HepG2 (cell line): ENCODE results near the gene ACP5. TPM values are rescaled to one million over a fixed set of nuclear protein-coding genes. Genes with fewer than 3 reads are reported as not detected.

Source experiments
- ADNP ChIP-seq: sonication (generic); formaldehyde crosslinking; IDR thresholded peaks from 2 replicates; pipeline ENCODE4 v1.4.0; 2020; ENCODE audit warnings: missing genetic modification reagents
- AKAP8 ChIP-seq: sonication (generic); formaldehyde crosslinking; IDR thresholded peaks from 2 replicates; pipeline ENCODE4 v1.5.1; 2020; ENCODE audit warnings: mild to moderate bottlenecking, missing genetic modification reagents
- ARID2 ChIP-seq: sonication (generic); formaldehyde crosslinking; IDR thresholded peaks from 2 replicates; pipeline ENCODE4 v1.8.1; 2022; ENCODE audit warnings: mild to moderate bottlenecking, missing genetic modification reagents, borderline replicate concordance
- DR1 ChIP-seq: sonication (generic); formaldehyde crosslinking; IDR thresholded peaks from 2 replicates; pipeline ENCODE4 v1.8.0; 2021; ENCODE audit warnings: mild to moderate bottlenecking, missing genetic modification reagents, inconsistent platforms
- HNF4A ChIP-seq: sonication (generic); formaldehyde crosslinking; IDR thresholded peaks from 2 replicates; pipeline ENCODE4 v1.4.0; 2020; ENCODE audit warnings: missing genetic modification reagents
- JARID2 ChIP-seq: sonication (generic); formaldehyde crosslinking; IDR thresholded peaks from 2 replicates; pipeline ENCODE4 v1.8.1; 2023; ENCODE audit warnings: missing genetic modification reagents, inconsistent platforms; ENCODE audit not compliant: insufficient replicate concordance
- KDM2A ChIP-seq: sonication (generic); formaldehyde crosslinking; IDR thresholded peaks from 2 replicates; pipeline ENCODE4 v1.4.0; 2020; ENCODE audit warnings: low read depth, missing genetic modification reagents, borderline replicate concordance
- KDM4B ChIP-seq: sonication (generic); formaldehyde crosslinking; IDR thresholded peaks from 2 replicates; pipeline ENCODE4 v1.4.0; 2020; ENCODE audit warnings: missing genetic modification reagents
- MLLT10 ChIP-seq: sonication (generic); formaldehyde crosslinking; IDR thresholded peaks from 2 replicates; pipeline ENCODE4 v1.4.0; 2020; ENCODE audit warnings: missing genetic modification reagents
- MYC ChIP-seq: sonication (generic); formaldehyde crosslinking; IDR thresholded peaks from 2 replicates; pipeline ENCODE4 v1.9.0; 2021; ENCODE audit warnings: missing genetic modification reagents, borderline replicate concordance
- NKX3-1 ChIP-seq: sonication (generic); formaldehyde crosslinking; IDR thresholded peaks from 2 replicates; pipeline ENCODE4 v1.5.0; 2020; ENCODE audit warnings: missing genetic modification reagents
- PREB ChIP-seq: sonication (generic); formaldehyde crosslinking; IDR thresholded peaks from 2 replicates; pipeline ENCODE4 v1.4.0; 2020; ENCODE audit warnings: missing genetic modification reagents
- RFX1 ChIP-seq: fragments of 450-650 bp; IDR thresholded peaks from 2 replicates; pipeline ENCODE4 v1.6.1; 2017
- SCMH1 ChIP-seq: sonication (generic); formaldehyde crosslinking; IDR thresholded peaks from 2 replicates; pipeline ENCODE4 v1.9.0; 2021; ENCODE audit warnings: missing genetic modification reagents, mild to moderate bottlenecking, borderline replicate concordance
- SNAI1 ChIP-seq: sonication (generic); formaldehyde crosslinking; IDR thresholded peaks from 2 replicates; pipeline ENCODE4 v1.5.0; 2020; ENCODE audit warnings: mild to moderate bottlenecking, missing genetic modification reagents, borderline replicate concordance
- THYN1 ChIP-seq: sonication (generic); formaldehyde crosslinking; IDR thresholded peaks from 2 replicates; pipeline ENCODE4 v1.8.1; 2023; ENCODE audit warnings: low read depth, mild to moderate bottlenecking, moderate library complexity, missing genetic modification reagents, borderline replicate concordance
- ZBTB3 ChIP-seq: sonication (generic); formaldehyde crosslinking; IDR thresholded peaks from 2 replicates; pipeline ENCODE4 v1.4.0; 2020; ENCODE audit warnings: low read depth, mild to moderate bottlenecking, moderate library complexity, missing genetic modification reagents, borderline replicate concordance
- ZNF138 ChIP-seq: sonication (generic); formaldehyde crosslinking; IDR thresholded peaks from 2 replicates; pipeline ENCODE4 v1.5.0; 2020; ENCODE audit warnings: mild to moderate bottlenecking, low read depth, missing genetic modification reagents
- ZNF143 ChIP-seq: sonication (generic); formaldehyde crosslinking; IDR thresholded peaks from 2 replicates; pipeline ENCODE4 v1.4.0; 2020; ENCODE audit warnings: missing genetic modification reagents
- ZNF224 ChIP-seq: sonication (generic); formaldehyde crosslinking; IDR thresholded peaks from 2 replicates; pipeline ENCODE4 v1.5.0; 2020; ENCODE audit warnings: mild to moderate bottlenecking, missing genetic modification reagents
- ZNF484 ChIP-seq: sonication (generic); formaldehyde crosslinking; IDR thresholded peaks from 2 replicates; pipeline ENCODE4 v1.5.1; 2020; ENCODE audit warnings: mild to moderate bottlenecking, low read depth, missing genetic modification reagents, borderline replicate concordance
- ZNF501 ChIP-seq: sonication (generic); formaldehyde crosslinking; IDR thresholded peaks from 2 replicates; pipeline ENCODE4 v1.5.1; 2020; ENCODE audit warnings: mild to moderate bottlenecking, moderate library complexity, missing genetic modification reagents
- ZNF567 ChIP-seq: sonication (generic); formaldehyde crosslinking; IDR thresholded peaks from 2 replicates; pipeline ENCODE4 v1.8.1; 2023; ENCODE audit warnings: mild to moderate bottlenecking, missing genetic modification reagents, borderline replicate concordance
- ZNF75D ChIP-seq: sonication (generic); formaldehyde crosslinking; IDR thresholded peaks from 2 replicates; pipeline ENCODE4 v1.8.1; 2023; ENCODE audit warnings: missing genetic modification reagents, mild to moderate bottlenecking, borderline replicate concordance
- ZNF772 ChIP-seq: sonication (generic); formaldehyde crosslinking; IDR thresholded peaks from 2 replicates; pipeline ENCODE4 v1.5.0; 2020; ENCODE audit warnings: mild to moderate bottlenecking, missing genetic modification reagents
- polyA plus RNA-seq, 8 experiments: library from polyadenylated mRNA; depleted of rRNA in 3 of 8; stranded (reverse) in 7 of 8; unstranded in 1 of 8; fragments of >200 nt; fragmentation: Illumina TruSeq in 4 of 8; extraction: Trizol in 4 of 8; gene quantifications; 2 replicates each; pipeline versions ENCODE4 v1.2.1 to v1.2.3, GENCODE V29; 2011 to 2016; ENCODE audit warnings: low read depth in 4 of 8, missing spikeins in 1 of 8, mixed read lengths in 1 of 8; ENCODE audit not compliant: insufficient read depth in 1 of 8
- total RNA-seq, 5 experiments: library from RNA; depleted of rRNA; stranded (reverse); fragments of >200 nt; fragmentation: Illumina TruSeq; extraction: Trizol; gene quantifications; 2 replicates each; pipeline ENCODE4 v1.2.3, GENCODE V29; 2016; ENCODE audit warnings: low read depth in 1 of 5
- TF ChIP-seq, protein P1 (sequence below): sonication (generic); formaldehyde crosslinking; IDR thresholded peaks from 2 replicates; pipeline ENCODE4 v1.8.0; 2023; ENCODE audit warnings: mild to moderate bottlenecking, missing genetic modification reagents
- TF ChIP-seq, protein P2 (sequence below): sonication (generic); formaldehyde crosslinking; IDR thresholded peaks from 2 replicates; pipeline ENCODE4 v1.5.0; 2020; ENCODE audit warnings: missing genetic modification reagents

ACP5 gene
- total and polyA plus RNA-seq, 2 of the 13 experiments (the other 11 are each of a cell fraction or from before 2014, with no cell fraction given) = 1.3 to 6.7 TPM

DNA sequence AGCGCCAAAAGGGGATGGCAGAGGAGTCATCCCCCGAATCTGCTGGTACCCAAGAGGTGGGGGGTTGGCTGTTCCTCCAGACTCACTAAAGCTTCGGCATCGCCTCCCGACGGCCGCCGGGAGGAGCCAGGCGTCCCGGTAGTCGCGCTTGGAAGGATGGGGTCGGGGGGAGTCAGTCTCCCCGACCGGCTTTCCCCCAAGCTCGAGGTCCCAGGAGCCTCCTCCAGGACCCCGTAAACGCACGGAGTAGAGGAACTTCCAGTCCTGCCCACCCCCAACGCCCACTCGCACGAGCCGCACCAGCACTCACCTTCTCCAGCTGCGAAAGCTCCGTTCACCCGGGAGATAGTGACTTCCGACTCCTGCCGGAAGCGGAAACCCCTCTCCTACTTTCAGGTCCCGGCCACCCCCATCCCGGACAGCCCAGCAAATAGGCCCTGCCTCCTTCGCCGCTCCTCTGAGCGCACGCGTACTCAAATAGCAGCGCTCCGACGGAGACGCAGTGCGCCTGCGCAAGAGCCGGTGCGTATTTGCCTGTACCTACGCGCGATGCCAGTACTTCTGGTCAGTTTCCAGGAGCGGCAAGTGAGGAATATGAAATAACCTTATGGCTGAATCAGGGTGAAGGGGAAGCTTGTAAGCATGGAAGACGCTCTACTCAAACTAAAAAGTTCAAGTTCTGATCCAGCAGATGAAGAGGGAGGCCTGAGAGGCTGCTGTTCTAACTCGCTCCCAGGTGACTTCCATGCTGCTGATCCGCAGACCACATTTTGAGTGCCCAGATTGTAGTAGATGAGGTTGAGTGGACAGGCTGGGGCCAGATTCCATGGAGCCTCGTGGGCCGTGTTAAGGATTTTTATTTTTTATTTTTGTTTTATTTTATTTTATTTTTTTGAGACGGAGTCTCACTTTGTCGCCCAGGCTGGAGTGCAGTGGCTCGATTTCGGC, 18.3 kb downstream of the ACP5 start, which contains the start of gene ELOF1 (continued):
- no peak for TF ChIP-seq SCMH1
- TF ChIP-seq ZNF501 (CRISPR knock-in tag) = peak; percentile 82
- no peak for TF ChIP-seq ZNF224 (CRISPR knock-in tag)
- no peak for TF ChIP-seq ZNF484 (CRISPR knock-in tag)
- TF ChIP-seq MYC (CRISPR knock-in tag) = peak; percentile 35; the same call in 1 of the 2 replicates
- peak; percentile 19; the same call in 1 of the 2 replicates for TF ChIP-seq ZNF772 (CRISPR knock-in tag)
- TF ChIP-seq SNAI1 (CRISPR knock-in tag) = no peak
- TF ChIP-seq, protein P1, sequence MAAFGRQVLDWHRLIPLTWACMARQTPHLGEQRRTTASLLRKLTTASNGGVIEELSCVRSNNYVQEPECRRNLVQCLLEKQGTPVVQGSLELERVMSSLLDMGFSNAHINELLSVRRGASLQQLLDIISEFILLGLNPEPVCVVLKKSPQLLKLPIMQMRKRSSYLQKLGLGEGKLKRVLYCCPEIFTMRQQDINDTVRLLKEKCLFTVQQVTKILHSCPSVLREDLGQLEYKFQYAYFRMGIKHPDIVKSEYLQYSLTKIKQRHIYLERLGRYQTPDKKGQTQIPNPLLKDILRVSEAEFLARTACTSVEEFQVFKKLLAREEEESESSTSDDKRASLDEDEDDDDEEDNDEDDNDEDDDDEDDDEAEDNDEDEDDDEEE (CRISPR knock-in tag) = no peak
- no peak for TF ChIP-seq NKX3-1 (CRISPR knock-in tag)
- TF ChIP-seq THYN1 = no peak
- TF ChIP-seq ARID2 = no peak
- 0 out of 2 replicates have a peak, but pooled peaks have one; percentile 33 for TF ChIP-seq AKAP8
- TF ChIP-seq, protein P2, sequence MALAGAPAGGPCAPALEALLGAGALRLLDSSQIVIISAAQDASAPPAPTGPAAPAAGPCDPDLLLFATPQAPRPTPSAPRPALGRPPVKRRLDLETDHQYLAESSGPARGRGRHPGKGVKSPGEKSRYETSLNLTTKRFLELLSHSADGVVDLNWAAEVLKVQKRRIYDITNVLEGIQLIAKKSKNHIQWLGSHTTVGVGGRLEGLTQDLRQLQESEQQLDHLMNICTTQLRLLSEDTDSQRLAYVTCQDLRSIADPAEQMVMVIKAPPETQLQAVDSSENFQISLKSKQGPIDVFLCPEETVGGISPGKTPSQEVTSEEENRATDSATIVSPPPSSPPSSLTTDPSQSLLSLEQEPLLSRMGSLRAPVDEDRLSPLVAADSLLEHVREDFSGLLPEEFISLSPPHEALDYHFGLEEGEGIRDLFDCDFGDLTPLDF (CRISPR knock-in tag) = no peak
- TF ChIP-seq ADNP (CRISPR knock-in tag) = no peak
- no peak for TF ChIP-seq ZNF75D
- no peak for TF ChIP-seq ZNF567 (CRISPR knock-in tag)
- no peak for TF ChIP-seq ZBTB3
- TF ChIP-seq KDM4B (CRISPR knock-in tag) = no peak
- TF ChIP-seq ZNF143 (CRISPR knock-in tag) = peak; percentile 36; the same call in 1 of the 2 replicates
- TF ChIP-seq RFX1 = no peak
- no peak for TF ChIP-seq HNF4A (CRISPR knock-in tag)
- no peak for TF ChIP-seq PREB
- peak; percentile 89 for TF ChIP-seq DR1 (CRISPR knock-in tag)
- no peak for TF ChIP-seq ZNF138 (CRISPR knock-in tag)
- TF ChIP-seq MLLT10 = no peak
- no peak for TF ChIP-seq JARID2 (CRISPR knock-in tag)
- TF ChIP-seq KDM2A (CRISPR knock-in tag) = peak; percentile 56; the same call in 1 of the 2 replicates
